ENCODE results near the gene SNTG2.
"Not testable (repeated sequence)": the region's sequence is repeated elsewhere in the genome, so short reads cannot be mapped to it uniquely, and the experiment has no call there.

The SNTG2 gene

GRCh38 chr2:950080-950966 lies at the start of gene SNTG2:
SNTG2 (plus strand) TSS chr2:950849; CDS start chr2:950997, 148 bp downstream.
- TF ChIP-seq POLR2A (IDR thresholded peaks at IDR 0.05; ENCODE audit: low read depth, low read length): no peak
- DNase-seq (ENCODE audit: insufficient read length, low spot score) (no peak), FAIRE-seq (no peak)

DNA sequence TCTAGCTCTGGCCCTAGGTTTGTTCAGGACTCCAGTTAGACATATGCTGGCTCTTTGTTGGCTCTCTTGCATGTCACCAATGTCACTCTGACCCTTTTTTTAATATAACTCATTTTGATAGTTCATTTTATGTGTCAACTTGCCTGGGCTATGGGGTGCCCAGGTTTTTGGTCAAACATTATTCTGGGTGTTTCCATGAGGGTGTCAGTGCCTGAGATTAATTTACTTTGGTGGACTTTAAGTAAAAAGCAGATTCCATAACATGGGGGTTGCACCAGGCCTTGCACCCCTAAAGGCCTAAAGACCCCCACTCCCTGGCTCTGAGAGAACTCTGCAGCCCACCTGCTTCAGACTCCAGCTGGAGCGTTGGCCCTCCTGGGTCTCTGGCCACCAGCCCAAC lies 48.1 kb upstream of the SNTG2 start:
- DNase-seq (ENCODE audit: insufficient read length, low spot score) (no peak), FAIRE-seq (no peak)
- no peak for TF ChIP-seq POLR2A (IDR thresholded peaks at IDR 0.05; ENCODE audit: low read depth, low read length)

DNA sequence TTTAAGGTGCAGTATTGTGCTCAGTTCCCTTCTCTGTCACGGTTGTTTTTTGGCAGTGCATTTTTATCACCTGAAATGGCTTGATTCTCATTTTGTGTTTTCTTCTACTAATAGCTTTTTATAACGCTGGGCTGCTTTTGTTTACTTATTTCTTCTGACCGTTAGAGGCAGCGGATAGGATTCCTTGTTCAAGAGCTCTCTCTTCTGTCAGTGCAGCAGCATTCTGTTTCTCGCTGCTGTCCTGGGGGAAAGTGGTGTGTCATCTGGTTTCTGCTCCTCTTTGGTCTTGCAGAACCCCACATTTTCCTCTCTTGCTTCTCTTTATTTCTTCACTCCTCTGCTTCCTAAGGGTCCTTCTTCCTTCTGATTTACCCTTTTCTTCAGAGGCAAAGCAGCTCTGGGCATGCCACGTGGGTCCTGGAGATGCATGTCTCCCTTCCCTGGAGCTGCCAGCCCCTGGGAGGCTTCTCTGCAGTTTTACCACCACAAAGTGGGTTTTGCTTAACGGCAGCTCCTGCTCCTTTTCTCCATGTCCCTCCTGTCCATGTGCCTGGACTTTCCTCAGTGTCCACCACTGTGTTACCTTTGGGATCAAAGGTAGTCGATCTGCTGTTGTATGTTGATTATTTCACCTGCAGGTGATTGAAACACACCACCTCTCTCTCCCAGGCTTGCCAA lies 47.3 kb upstream of the SNTG2 start:
- no peak for FAIRE-seq
- no peak for DNase-seq (ENCODE audit: insufficient read length, low spot score)
- TF ChIP-seq POLR2A (IDR thresholded peaks at IDR 0.05; ENCODE audit: low read depth, low read length): no peak

DNA sequence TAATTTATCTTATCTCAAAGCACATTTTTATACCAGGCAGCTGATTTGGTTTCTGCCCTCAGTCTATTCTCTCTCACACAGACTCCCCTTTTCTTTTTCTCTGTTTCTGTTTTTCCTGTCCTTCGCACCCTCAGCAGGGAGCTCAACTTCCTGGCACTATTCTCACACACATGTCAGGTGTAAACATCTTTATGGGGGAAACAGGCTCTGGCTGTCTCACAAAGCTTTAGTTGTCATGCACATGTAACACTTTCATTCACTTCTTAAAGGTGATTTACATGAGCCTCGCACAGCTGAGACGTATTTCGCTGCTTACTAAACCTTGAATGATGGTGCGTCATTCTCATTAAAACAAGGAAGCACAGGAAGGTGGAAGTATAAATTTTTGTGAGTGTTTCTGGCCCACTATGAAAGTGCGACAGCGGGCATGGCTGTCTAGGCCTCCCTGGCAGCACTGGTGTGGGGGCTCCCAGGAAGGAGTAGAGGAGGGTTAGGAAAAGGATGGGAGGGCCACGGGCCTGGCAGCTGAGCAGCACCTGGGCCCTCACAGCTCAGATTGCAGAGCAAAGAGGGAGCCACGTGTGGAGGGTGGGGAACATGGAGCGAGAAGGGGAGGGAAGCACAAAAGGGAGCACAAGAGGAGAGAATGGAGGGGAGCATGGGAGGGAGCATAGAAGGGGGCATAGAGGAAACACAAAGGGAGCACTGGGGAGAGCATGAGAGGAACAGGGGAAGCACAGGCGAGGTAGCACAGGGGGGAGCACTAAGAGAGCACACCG lies 46.2 kb upstream of the SNTG2 start:
- TF ChIP-seq POLR2A (IDR thresholded peaks at IDR 0.05; ENCODE audit: low read depth, low read length): no peak
- DNase-seq (ENCODE audit: insufficient read length, low spot score): no peak
- no peak for FAIRE-seq

GRCh38 chr2:905091-905832 lies 45.4 kb upstream of the SNTG2 start:
- TF ChIP-seq POLR2A (IDR thresholded peaks at IDR 0.05; ENCODE audit: low read depth, low read length): no peak
- DNase-seq (ENCODE audit: insufficient read length, low spot score) (no peak), FAIRE-seq (no peak)

DNA sequence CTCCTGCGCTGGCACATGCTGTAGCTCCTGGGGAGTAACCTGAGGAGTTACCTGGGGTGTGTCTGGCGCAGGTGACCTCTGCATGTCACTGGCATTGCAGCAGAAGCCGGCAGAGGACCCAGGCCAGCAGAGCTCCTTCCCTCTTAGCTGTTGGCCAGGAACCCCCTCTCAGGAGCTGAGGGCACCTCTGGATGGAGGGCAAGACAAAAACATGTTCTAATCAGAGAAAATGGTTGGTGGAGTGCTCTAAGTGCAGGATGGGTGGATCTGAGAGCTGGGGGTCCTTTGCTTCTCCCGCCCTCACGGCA lies 44.9 kb upstream of the SNTG2 start:
- TF ChIP-seq POLR2A (IDR thresholded peaks at IDR 0.05; ENCODE audit: low read depth, low read length): no peak
- FAIRE-seq (no peak), DNase-seq (ENCODE audit: insufficient read length, low spot score) (no peak)

DNA sequence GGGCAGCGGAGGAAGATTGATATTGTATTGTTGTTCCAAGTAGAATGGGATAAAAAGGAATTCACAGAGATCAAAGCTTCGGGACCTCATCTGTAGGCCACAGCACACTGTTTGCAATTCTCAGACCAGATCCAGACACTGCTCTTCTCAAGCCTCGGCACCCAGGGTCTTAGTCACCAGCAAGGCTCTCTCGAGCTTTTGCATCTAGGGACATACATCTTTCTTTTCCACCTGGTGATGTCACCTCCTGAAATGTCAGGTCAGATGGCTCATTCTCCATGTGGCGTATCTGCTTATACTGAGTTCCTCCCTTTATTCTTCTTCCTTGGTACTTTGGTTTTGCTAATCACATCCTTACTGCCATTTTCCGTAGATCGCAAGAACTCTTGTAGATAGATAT lies 42.9 kb upstream of the SNTG2 start:
- FAIRE-seq (no peak), DNase-seq (ENCODE audit: insufficient read length, low spot score) (no peak)
- TF ChIP-seq POLR2A (IDR thresholded peaks at IDR 0.05; ENCODE audit: low read depth, low read length): no peak

- FAIRE-seq: no peak
- no peak for DNase-seq (ENCODE audit: insufficient read length, low spot score)
- TF ChIP-seq POLR2A (IDR thresholded peaks at IDR 0.05; ENCODE audit: low read depth, low read length): no peak
Observed at GRCh38 chr2:908568-908967, 42.1 kb upstream of the SNTG2 start.

- DNase-seq (ENCODE audit: insufficient read length, low spot score); FAIRE-seq: not testable (repeated sequence)
Observed at GRCh38 chr2:909764-910379, 40.8 kb upstream of the SNTG2 start.

DNA sequence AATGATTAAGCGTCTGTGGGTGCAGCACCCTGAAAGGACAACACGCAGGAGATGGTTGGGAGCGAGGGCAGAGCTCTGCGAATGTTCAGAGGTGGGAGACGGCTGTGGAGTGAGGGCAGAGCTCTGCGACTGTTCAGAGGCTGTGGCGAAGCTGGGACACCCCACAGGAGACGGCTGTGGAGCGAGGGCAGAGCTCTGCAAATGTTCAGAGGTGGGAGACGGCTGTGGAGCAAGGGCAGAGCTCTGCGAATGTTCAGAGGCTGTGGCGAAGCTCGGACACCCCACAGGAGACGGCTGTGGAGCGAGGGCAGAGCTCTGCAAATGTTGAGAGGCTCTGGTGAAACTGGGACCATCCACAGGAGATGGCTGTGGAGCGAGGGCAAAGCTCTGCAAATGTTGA lies 40.0 kb upstream of the SNTG2 start:
- TF ChIP-seq POLR2A (IDR thresholded peaks at IDR 0.05; ENCODE audit: low read depth, low read length): no peak
- no peak for FAIRE-seq
- no peak for DNase-seq (ENCODE audit: insufficient read length, low spot score)

DNA sequence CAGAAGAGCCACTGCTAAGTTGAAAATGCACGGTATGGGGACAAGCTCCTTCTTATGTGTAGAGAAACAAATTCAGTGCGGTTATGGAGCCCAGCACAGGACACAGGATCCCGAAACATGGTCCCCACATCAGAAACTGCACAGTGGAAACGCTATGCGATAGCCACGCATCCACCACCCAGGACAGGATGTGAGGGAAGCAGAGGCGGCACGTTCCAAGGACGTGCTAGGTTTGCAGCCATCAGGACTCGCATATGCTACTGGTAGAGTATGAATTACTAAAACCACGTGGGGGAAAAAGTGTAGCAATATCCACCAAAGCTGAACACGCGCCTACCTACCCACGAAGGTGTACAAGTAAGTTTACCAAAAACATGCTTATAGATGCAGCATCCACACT lies 34.7 kb upstream of the SNTG2 start:
- FAIRE-seq (no peak), DNase-seq (ENCODE audit: insufficient read length, low spot score) (no peak)
- TF ChIP-seq POLR2A (IDR thresholded peaks at IDR 0.05; ENCODE audit: low read depth, low read length): no peak

- FAIRE-seq (no peak), DNase-seq (ENCODE audit: insufficient read length, low spot score) (no peak)
- TF ChIP-seq POLR2A (IDR thresholded peaks at IDR 0.05; ENCODE audit: low read depth, low read length): no peak
Observed at GRCh38 chr2:916935-917334, 33.7 kb upstream of the SNTG2 start.

DNA sequence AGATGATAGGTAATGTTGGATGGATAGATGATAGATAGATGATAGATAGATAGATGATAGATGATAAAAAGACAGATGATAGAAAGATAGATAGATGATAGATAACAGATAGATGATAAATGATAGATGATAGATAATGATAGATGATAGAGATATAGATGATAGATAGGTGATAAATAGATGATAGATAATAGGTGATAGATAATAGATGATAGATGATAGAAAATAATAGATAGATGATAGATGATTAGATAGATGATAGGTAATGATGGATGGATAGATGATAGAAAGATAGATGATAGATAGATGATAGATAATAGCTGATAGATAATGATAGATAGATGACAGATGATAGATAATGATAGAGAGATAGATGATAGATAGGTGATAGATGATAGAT lies 31.0 kb upstream of the SNTG2 start:
- TF ChIP-seq POLR2A (IDR thresholded peaks at IDR 0.05; ENCODE audit: low read depth, low read length): no peak
- no peak for DNase-seq (ENCODE audit: insufficient read length, low spot score)
- FAIRE-seq: no peak
